K562 (cell line): ENCODE results near the gene INPPL1. TPM values are rescaled to one million over a fixed set of nuclear protein-coding genes. Genes with fewer than 3 reads are reported as not detected.

Source experiments
- ATF7 ChIP-seq: fragments of 450-650 bp; IDR thresholded peaks from 2 replicates; pipeline ENCODE4 v1.7.1; 2014; ENCODE audit warnings: mild to moderate bottlenecking, moderate library complexity
- CBX1 ChIP-seq: sonication (generic); IDR thresholded peaks from 2 replicates; pipeline ENCODE4 v1.6.1; 2016; ENCODE audit warnings: antibody characterized with exemption, low read depth, mild to moderate bottlenecking
- CHCHD3 ChIP-seq: fragments of 250-450 bp; sonication (Bioruptor Pico); IDR thresholded peaks from 2 replicates; pipeline ENCODE4 v2.1.2; 2022; ENCODE audit warnings: mild to moderate bottlenecking
- CSDE1 ChIP-seq, 2 experiments: fragments of 450-650 bp; IDR thresholded peaks; 2 replicates each; pipeline ENCODE4 v1.6.1; 2016; ENCODE audit warnings: mild to moderate bottlenecking in 1 of 2
- ESRRA ChIP-seq: fragments of 450-650 bp; IDR thresholded peaks from 2 replicates; pipeline ENCODE4 v1.6.1; 2014; ENCODE audit warnings: low read depth, mild to moderate bottlenecking, moderate library complexity, borderline replicate concordance
- GATAD2B ChIP-seq: fragments of 450-650 bp; IDR thresholded peaks from 2 replicates; pipeline ENCODE4 v1.6.1; 2017; ENCODE audit warnings: mild to moderate bottlenecking, borderline replicate concordance
- JUN ChIP-seq, 2 experiments: sonication (generic) in 1 of 2; formaldehyde crosslinking in 1 of 2; IDR thresholded peaks; 2 replicates each; pipeline versions ENCODE4 v1.6.1 to v1.8.0; 2012 to 2022; ENCODE audit warnings: borderline replicate concordance in 2 of 2, mild to moderate bottlenecking in 2 of 2, improper control_type of control experiment in 1 of 2, low read depth in 1 of 2, low read length in 1 of 2, missing genetic modification reagents in 1 of 2
- MAFG ChIP-seq: fragments of 450-650 bp; conservative IDR thresholded peaks from 2 replicates; pipeline ENCODE4 v1.6.1; 2016; ENCODE audit warnings: missing genetic modification characterization, missing compliant biosample characterization
- NFIX ChIP-seq: fragments of 250-450 bp; sonication (Bioruptor Pico); IDR thresholded peaks from 2 replicates; pipeline ENCODE4 v1.4.0; 2020; ENCODE audit warnings: low read depth, mild to moderate bottlenecking, moderate library complexity
- TAF1 ChIP-seq: IDR thresholded peaks from 2 replicates; pipeline ENCODE4 v1.6.1; 2011; ENCODE audit warnings: mild to moderate bottlenecking, low read length, moderate library complexity; ENCODE audit not compliant: insufficient read depth, control insufficient read depth, severe bottlenecking; ENCODE audit errors: extremely low read depth
- ZNF551 ChIP-seq: fragments of 250-450 bp; sonication (Bioruptor Pico); IDR thresholded peaks from 2 replicates; pipeline ENCODE4 v1.5.0; 2021; ENCODE audit warnings: mild to moderate bottlenecking, moderate library complexity
- ZNF699 ChIP-seq: fragments of 250-450 bp; sonication (Bioruptor Pico); IDR thresholded peaks from 2 replicates; pipeline ENCODE4 v1.8.0; 2021; ENCODE audit warnings: mild to moderate bottlenecking, moderate library complexity; ENCODE audit not compliant: insufficient replicate concordance
- ZNF77 ChIP-seq: fragments of 250-450 bp; sonication (Bioruptor Pico); IDR thresholded peaks from 2 replicates; pipeline ENCODE4 v1.5.0; 2020
- polyA plus RNA-seq, 8 experiments: library from polyadenylated mRNA; depleted of rRNA in 4 of 8; stranded (reverse) in 5 of 8; unstranded in 3 of 8; fragments of >200 nt; fragmentation: Nextera tagmentation in 2 of 8; fragmentation: Illumina TruSeq in 1 of 8; extraction: Ambion mirVana in 2 of 8; extraction: Trizol in 1 of 8; gene quantifications; 2 replicates each; pipeline versions ENCODE4 v1.2.1 to v1.2.3, GENCODE V29; 2011 to 2014; ENCODE audit warnings: inconsistent platforms in 1 of 8, missing spikeins in 1 of 8
- total RNA-seq, 7 experiments: library from RNA; depleted of rRNA in 6 of 7; stranded (reverse); fragments of >200 nt in 6 of 7; fragmentation: Illumina TruSeq in 2 of 7; extraction: Trizol in 2 of 7; gene quantifications; 2 replicates each; pipeline versions ENCODE4 v1.2.1 to v1.2.3, GENCODE V29; 2011 to 2021; ENCODE audit warnings: low replicate concordance in 1 of 7
- TF ChIP-seq, protein P1 (sequence below): fragments of 450-650 bp; IDR thresholded peaks from 2 replicates; pipeline ENCODE4 v1.6.1; 2018; ENCODE audit not compliant: partially characterized antibody
- TF ChIP-seq, protein P2 (sequence below): fragments of 250-450 bp; sonication (Bioruptor Pico); IDR thresholded peaks from 2 replicates; pipeline ENCODE4 v1.9.0; 2021; ENCODE audit warnings: mild to moderate bottlenecking, inconsistent platforms
- TF ChIP-seq, protein P3 (sequence below): fragments of 450-650 bp; IDR thresholded peaks from 2 replicates; pipeline ENCODE4 v1.6.1; 2014; ENCODE audit warnings: low read depth, mild to moderate bottlenecking, moderate library complexity, borderline replicate concordance
- TF ChIP-seq, protein P4 (sequence below): fragments of 250-450 bp; sonication (Bioruptor Pico); IDR thresholded peaks from 2 replicates; pipeline ENCODE4 v1.5.0; 2021; ENCODE audit warnings: mild to moderate bottlenecking, borderline replicate concordance

INPPL1 gene
- total and polyA plus RNA-seq, 9 of the 15 experiments (the other 6 are each of a cell fraction or from before 2014, with no cell fraction given): 0.55 to 137 (median 61.6) TPM

DNA sequence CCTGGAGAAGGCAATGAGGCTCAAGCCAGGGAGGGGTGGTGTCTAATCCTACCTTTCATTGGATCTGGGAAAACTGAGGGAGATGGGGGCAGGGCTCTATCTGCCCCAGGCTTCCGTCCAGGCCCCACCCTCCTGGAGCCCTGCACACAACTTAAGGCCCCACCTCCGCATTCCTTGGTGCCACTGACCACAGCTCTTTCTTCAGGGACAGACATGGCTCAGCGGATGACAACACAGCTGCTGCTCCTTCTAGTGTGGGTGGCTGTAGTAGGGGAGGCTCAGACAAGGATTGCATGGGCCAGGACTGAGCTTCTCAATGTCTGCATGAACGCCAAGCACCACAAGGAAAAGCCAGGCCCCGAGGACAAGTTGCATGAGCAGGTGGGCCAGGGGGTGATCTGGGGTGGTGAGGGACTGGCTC, 32.6 kb upstream of the INPPL1 start, which contains the start of gene FOLR1 (continued):
- TF ChIP-seq ESRRA (peak; percentile 16; the same call in 1 of the 2 replicates), GATAD2B (no peak), ZNF551 (CRISPR knock-in tag) (no peak), TAF1 (peak; percentile 23), ZNF77 (CRISPR knock-in tag) (no peak), ATF7 (peak; percentile 16; the same call in 1 of the 2 replicates), CBX1 (no peak), CHCHD3 (CRISPR knock-in tag) (no peak), MAFG (no peak), ZNF699 (CRISPR knock-in tag) (no peak), CSDE1 (IDR thresholded peaks at IDR 0.05) (no peak), NFIX (CRISPR knock-in tag) (no peak), JUN (IDR thresholded peaks at IDR 0.05; ENCODE audit: borderline replicate concordance, low read depth, low read length) (no peak), JUN (CRISPR knock-in tag; IDR thresholded peaks at IDR 0.05; ENCODE audit: borderline replicate concordance) (no peak)
- TF ChIP-seq, protein P1, sequence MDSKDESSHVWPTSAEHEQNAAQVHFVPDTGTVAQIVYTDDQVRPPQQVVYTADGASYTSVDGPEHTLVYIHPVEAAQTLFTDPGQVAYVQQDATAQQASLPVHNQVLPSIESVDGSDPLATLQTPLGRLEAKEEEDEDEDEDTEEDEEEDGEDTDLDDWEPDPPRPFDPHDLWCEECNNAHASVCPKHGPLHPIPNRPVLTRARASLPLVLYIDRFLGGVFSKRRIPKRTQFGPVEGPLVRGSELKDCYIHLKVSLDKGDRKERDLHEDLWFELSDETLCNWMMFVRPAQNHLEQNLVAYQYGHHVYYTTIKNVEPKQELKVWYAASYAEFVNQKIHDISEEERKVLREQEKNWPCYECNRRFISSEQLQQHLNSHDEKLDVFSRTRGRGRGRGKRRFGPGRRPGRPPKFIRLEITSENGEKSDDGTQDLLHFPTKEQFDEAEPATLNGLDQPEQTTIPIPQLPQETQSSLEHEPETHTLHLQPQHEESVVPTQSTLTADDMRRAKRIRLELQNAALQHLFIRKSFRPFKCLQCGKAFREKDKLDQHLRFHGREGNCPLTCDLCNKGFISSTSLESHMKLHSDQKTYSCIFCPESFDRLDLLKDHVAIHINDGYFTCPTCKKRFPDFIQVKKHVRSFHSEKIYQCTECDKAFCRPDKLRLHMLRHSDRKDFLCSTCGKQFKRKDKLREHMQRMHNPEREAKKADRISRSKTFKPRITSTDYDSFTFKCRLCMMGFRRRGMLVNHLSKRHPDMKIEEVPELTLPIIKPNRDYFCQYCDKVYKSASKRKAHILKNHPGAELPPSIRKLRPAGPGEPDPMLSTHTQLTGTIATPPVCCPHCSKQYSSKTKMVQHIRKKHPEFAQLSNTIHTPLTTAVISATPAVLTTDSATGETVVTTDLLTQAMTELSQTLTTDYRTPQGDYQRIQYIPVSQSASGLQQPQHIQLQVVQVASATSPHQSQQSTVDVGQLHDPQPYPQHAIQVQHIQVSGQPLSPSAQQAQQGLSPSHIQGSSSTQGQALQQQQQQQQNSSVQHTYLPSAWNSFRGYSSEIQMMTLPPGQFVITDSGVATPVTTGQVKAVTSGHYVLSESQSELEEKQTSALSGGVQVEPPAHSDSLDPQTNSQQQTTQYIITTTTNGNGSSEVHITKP: no peak
- TF ChIP-seq, protein P2, sequence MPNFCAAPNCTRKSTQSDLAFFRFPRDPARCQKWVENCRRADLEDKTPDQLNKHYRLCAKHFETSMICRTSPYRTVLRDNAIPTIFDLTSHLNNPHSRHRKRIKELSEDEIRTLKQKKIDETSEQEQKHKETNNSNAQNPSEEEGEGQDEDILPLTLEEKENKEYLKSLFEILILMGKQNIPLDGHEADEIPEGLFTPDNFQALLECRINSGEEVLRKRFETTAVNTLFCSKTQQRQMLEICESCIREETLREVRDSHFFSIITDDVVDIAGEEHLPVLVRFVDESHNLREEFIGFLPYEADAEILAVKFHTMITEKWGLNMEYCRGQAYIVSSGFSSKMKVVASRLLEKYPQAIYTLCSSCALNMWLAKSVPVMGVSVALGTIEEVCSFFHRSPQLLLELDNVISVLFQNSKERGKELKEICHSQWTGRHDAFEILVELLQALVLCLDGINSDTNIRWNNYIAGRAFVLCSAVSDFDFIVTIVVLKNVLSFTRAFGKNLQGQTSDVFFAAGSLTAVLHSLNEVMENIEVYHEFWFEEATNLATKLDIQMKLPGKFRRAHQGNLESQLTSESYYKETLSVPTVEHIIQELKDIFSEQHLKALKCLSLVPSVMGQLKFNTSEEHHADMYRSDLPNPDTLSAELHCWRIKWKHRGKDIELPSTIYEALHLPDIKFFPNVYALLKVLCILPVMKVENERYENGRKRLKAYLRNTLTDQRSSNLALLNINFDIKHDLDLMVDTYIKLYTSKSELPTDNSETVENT (CRISPR knock-in tag): no peak
- TF ChIP-seq, protein P3, sequence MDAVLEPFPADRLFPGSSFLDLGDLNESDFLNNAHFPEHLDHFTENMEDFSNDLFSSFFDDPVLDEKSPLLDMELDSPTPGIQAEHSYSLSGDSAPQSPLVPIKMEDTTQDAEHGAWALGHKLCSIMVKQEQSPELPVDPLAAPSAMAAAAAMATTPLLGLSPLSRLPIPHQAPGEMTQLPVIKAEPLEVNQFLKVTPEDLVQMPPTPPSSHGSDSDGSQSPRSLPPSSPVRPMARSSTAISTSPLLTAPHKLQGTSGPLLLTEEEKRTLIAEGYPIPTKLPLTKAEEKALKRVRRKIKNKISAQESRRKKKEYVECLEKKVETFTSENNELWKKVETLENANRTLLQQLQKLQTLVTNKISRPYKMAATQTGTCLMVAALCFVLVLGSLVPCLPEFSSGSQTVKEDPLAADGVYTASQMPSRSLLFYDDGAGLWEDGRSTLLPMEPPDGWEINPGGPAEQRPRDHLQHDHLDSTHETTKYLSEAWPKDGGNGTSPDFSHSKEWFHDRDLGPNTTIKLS: no peak
- TF ChIP-seq, protein P4, sequence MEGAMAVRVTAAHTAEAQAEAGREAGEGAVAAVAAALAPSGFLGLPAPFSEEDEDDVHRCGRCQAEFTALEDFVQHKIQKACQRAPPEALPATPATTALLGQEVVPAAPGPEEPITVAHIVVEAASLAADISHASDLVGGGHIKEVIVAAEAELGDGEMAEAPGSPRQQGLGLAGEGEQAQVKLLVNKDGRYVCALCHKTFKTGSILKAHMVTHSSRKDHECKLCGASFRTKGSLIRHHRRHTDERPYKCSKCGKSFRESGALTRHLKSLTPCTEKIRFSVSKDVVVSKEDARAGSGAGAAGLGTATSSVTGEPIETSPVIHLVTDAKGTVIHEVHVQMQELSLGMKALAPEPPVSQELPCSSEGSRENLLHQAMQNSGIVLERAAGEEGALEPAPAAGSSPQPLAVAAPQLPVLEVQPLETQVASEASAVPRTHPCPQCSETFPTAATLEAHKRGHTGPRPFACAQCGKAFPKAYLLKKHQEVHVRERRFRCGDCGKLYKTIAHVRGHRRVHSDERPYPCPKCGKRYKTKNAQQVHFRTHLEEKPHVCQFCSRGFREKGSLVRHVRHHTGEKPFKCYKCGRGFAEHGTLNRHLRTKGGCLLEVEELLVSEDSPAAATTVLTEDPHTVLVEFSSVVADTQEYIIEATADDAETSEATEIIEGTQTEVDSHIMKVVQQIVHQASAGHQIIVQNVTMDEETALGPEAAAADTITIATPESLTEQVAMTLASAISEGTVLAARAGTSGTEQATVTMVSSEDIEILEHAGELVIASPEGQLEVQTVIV (CRISPR knock-in tag): no peak
